ENCODE measurements around the gene NRXN3.

The NRXN3 gene

GRCh38 chr14:79578470-79578869, 1408.3 kb downstream of the NRXN3 start:
- DNase-seq (ENCODE audit: low read depth) = no peak
- TF ChIP-seq CTCF (conservative IDR thresholded peaks at IDR 0.05; ENCODE audit: low read depth, low read length) = no peak

GRCh38 chr14:79580414-79580813, 1410.2 kb downstream of the NRXN3 start:
- DNase-seq (ENCODE audit: low read depth) = peak; percentile 55

More at GRCh38 chr14:79578470-79578869, 1408.3 kb downstream of the NRXN3 start:
- H3K4me3 ChIP-seq (ENCODE audit: low read length) = no peak overlapping the region

GRCh38 chr14:79580906-79581305, 1410.7 kb downstream of the NRXN3 start:
- H3K4me3 ChIP-seq (ENCODE audit: low read length) = no peak overlapping the region
- TF ChIP-seq CTCF (conservative IDR thresholded peaks at IDR 0.05; ENCODE audit: low read depth, low read length) = no peak

More at GRCh38 chr14:79580414-79580813, 1410.2 kb downstream of the NRXN3 start:
- H3K4me3 ChIP-seq (ENCODE audit: low read length) = no peak overlapping the region
- TF ChIP-seq CTCF (conservative IDR thresholded peaks at IDR 0.05; ENCODE audit: low read depth, low read length) = no peak

GRCh38 chr14:79581912-79582576, 1411.9 kb downstream of the NRXN3 start:
- DNase-seq (ENCODE audit: low read depth) = no peak
- H3K4me3 ChIP-seq (ENCODE audit: low read length) = no peak overlapping the region
- no peak for TF ChIP-seq CTCF (conservative IDR thresholded peaks at IDR 0.05; ENCODE audit: low read depth, low read length)

More at GRCh38 chr14:79580906-79581305, 1410.7 kb downstream of the NRXN3 start:
- DNase-seq (ENCODE audit: low read depth) = no peak

GRCh38 chr14:79583738-79584408, 1413.7 kb downstream of the NRXN3 start:
- H3K4me3 ChIP-seq (ENCODE audit: low read length) = no peak overlapping the region
- no peak for TF ChIP-seq CTCF (conservative IDR thresholded peaks at IDR 0.05; ENCODE audit: low read depth, low read length)
- DNase-seq (ENCODE audit: low read depth) = peak; percentile 77

GRCh38 chr14:79584679-79585078, 1414.5 kb downstream of the NRXN3 start:
- TF ChIP-seq CTCF (conservative IDR thresholded peaks at IDR 0.05; ENCODE audit: low read depth, low read length) = peak; percentile 55
- DNase-seq (ENCODE audit: low read depth) = peak; percentile 75
- no peak overlapping the region for H3K4me3 ChIP-seq (ENCODE audit: low read length)

GRCh38 chr14:79585845-79586244, 1415.7 kb downstream of the NRXN3 start:
- TF ChIP-seq CTCF (conservative IDR thresholded peaks at IDR 0.05; ENCODE audit: low read depth, low read length) = no peak
- DNase-seq (ENCODE audit: low read depth) = peak; percentile 55
- no peak overlapping the region for H3K4me3 ChIP-seq (ENCODE audit: low read length)
